ENCODE data around the gene ATXN10. TPM values are rescaled to one million over a fixed set of nuclear protein-coding genes. Genes with fewer than 3 reads are reported as not detected.

ATXN10 gene
- total and polyA plus RNA-seq, 2 experiments from 2014 or later: 99.0 to 163 TPM

- ATAC-seq (no peak), DNase-seq (ENCODE audit: low spot score) (no peak)
- Histone ChIP-seq H3K27me3 (ENCODE audit: insufficient read depth) (no peaks in the 10 kb centered on the region), H3K4me3 (no peak overlapping the region), H3F3A (replicated peaks; ENCODE audit: low read depth) (no peaks in the 10 kb centered on the region), H4K20me1 (replicated peaks; ENCODE audit: insufficient read depth) (peaks cover 24% of the 10 kb centered on the region), H3K36me3 (ENCODE audit: insufficient read depth) (no peaks in the 10 kb centered on the region), H2AFZ (no peak overlapping the region), H3K27ac (ENCODE audit: low read depth) (no peak overlapping the region), H3K9me2 (ENCODE audit: insufficient read depth) (no peaks in the 10 kb centered on the region), H3K4me1 (ENCODE audit: insufficient read depth) (peaks cover 15% of the 10 kb centered on the region; the same call in 1 of the 2 replicates), H3K79me2 (replicated peaks; ENCODE audit: insufficient read depth) (peaks cover 12% of the 10 kb centered on the region; the same call in 1 of the 2 replicates), H3K4me2 (no peak overlapping the region)
- Mint-ChIP-seq H3K4me3 (no peak overlapping the region), H3K4me1 (peaks cover 13% of the 10 kb centered on the region), H3K36me3 (ENCODE audit: low read depth) (peaks cover 8% of the 10 kb centered on the region), H3K27me3 (ENCODE audit: insufficient read depth, low read depth, poor library complexity) (peaks cover 2% of the 10 kb centered on the region), H3K9me3 (no peaks in the 10 kb centered on the region), H3K27ac (no peak overlapping the region)
- TF ChIP-seq JUNB (IDR thresholded peaks at IDR 0.05; ENCODE audit: unreplicated experiment) (no peak), NANOG (IDR thresholded peaks at IDR 0.05; ENCODE audit: borderline replicate concordance) (no peak), POLR2AphosphoS5 (IDR thresholded peaks at IDR 0.05; ENCODE audit: low read depth) (no peak), ZNF114 (CRISPR knock-in tag; IDR thresholded peaks at IDR 0.05) (no peak), EZH2 (IDR thresholded peaks at IDR 0.05; ENCODE audit: low read depth, unreplicated experiment) (no peak), REST (IDR thresholded peaks at IDR 0.05; ENCODE audit: unreplicated experiment) (no peak), ZNF462 (CRISPR knock-in tag; IDR thresholded peaks at IDR 0.05) (no peak), EZH2phosphoT487 (IDR thresholded peaks at IDR 0.05; ENCODE audit: unreplicated experiment) (no peak), CREB1 (CRISPR knock-in tag; IDR thresholded peaks at IDR 0.05; ENCODE audit: low read depth) (no peak), ETS1 (IDR thresholded peaks at IDR 0.05) (no peak), CTCF (conservative IDR thresholded peaks at IDR 0.05; ENCODE audit: low read depth in 2 of 2) (no peak), STAT1 (IDR thresholded peaks at IDR 0.05; ENCODE audit: unreplicated experiment) (no peak), ZNF331 (CRISPR knock-in tag; IDR thresholded peaks at IDR 0.05; ENCODE audit: low read depth) (no peak)
Observed at GRCh38 chr22:45754822-45755221, 83.2 kb downstream of the ATXN10 start.

Data from GM23338 (cell line).